ENCODE measurements around the gene SRMS. TPM values are rescaled to one million over a fixed set of nuclear protein-coding genes. Genes with fewer than 3 reads are reported as not detected.

Gene SRMS
- total RNA-seq, 2 donors from 2014 or later, result 0.32 to 0.49 TPM

GRCh38 chr20:63591786-63592355, 44.3 kb upstream of the SRMS start:
- intact Hi-C loops (cut with DNase I), result no loop called here
- Histone ChIP-seq H3K4me3 (no peak overlapping the region), H3K27me3 (no peaks in the 10 kb centered on the region), H3K4me1 (no peaks in the 10 kb centered on the region), H3K27ac (no peak overlapping the region), H3K36me3 (no peaks in the 10 kb centered on the region), H3K9me3 (no peaks in the 10 kb centered on the region), H3K9ac (ENCODE audit: low read depth in 2 of 2, low read length in 2 of 2) (no peak overlapping the region)
- DNase-seq, result no peak
- no peak for TF ChIP-seq CTCF (IDR thresholded peaks at IDR 0.05)

GRCh38 chr20:63591147-63591533, 43.6 kb upstream of the SRMS start:
- no peak overlapping the region for H3K27ac ChIP-seq
- no peak for TF ChIP-seq CTCF (IDR thresholded peaks at IDR 0.05)
- no peak overlapping the region for H3K4me3 ChIP-seq
- intact Hi-C loops (cut with DNase I), result no loop called here
- no peak overlapping the region for H3K9ac ChIP-seq (ENCODE audit: low read depth in 2 of 2, low read length in 2 of 2)
- H3K4me1 ChIP-seq, result no peaks in the 10 kb centered on the region
- H3K27me3 ChIP-seq, result no peaks in the 10 kb centered on the region
- no peaks in the 10 kb centered on the region for H3K9me3 ChIP-seq
- DNase-seq, result no peak
- no peaks in the 10 kb centered on the region for H3K36me3 ChIP-seq

GRCh38 chr20:63590218-63591146, 42.9 kb upstream of the SRMS start:
- H3K4me1 ChIP-seq, result no peaks in the 10 kb centered on the region
- no peak for DNase-seq
- no peak overlapping the region for H3K27ac ChIP-seq
- H3K27me3 ChIP-seq, result no peaks in the 10 kb centered on the region
- no peaks in the 10 kb centered on the region for H3K36me3 ChIP-seq
- intact Hi-C loops (cut with DNase I), result no loop called here
- no peak for TF ChIP-seq CTCF (IDR thresholded peaks at IDR 0.05)
- H3K9ac ChIP-seq (ENCODE audit: low read depth in 2 of 2, low read length in 2 of 2), result no peak overlapping the region
- H3K4me3 ChIP-seq, result no peak overlapping the region
- H3K9me3 ChIP-seq, result no peaks in the 10 kb centered on the region

- no peaks in the 10 kb centered on the region for H3K9me3 ChIP-seq
- no peak for TF ChIP-seq CTCF (IDR thresholded peaks at IDR 0.05)
- DNase-seq, result no peak
- no peaks in the 10 kb centered on the region for H3K4me1 ChIP-seq
- H3K36me3 ChIP-seq, result no peaks in the 10 kb centered on the region
- no peak overlapping the region for H3K9ac ChIP-seq (ENCODE audit: low read depth in 2 of 2, low read length in 2 of 2)
- intact Hi-C loops (cut with DNase I), result no loop called here
- no peak overlapping the region for H3K4me3 ChIP-seq
- no peaks in the 10 kb centered on the region for H3K27me3 ChIP-seq
- no peak overlapping the region for H3K27ac ChIP-seq
Measured at GRCh38 chr20:63589261-63590217, 42.0 kb upstream of the SRMS start.

GRCh38 chr20:63588641-63589041, 41.1 kb upstream of the SRMS start:
- no peak for TF ChIP-seq CTCF (IDR thresholded peaks at IDR 0.05)
- H3K27me3 ChIP-seq, result no peaks in the 10 kb centered on the region
- H3K4me3 ChIP-seq, result no peak overlapping the region
- no peaks in the 10 kb centered on the region for H3K9me3 ChIP-seq
- no peaks in the 10 kb centered on the region for H3K4me1 ChIP-seq
- no peak for DNase-seq
- intact Hi-C loops (cut with DNase I), result no loop called here
- H3K36me3 ChIP-seq, result no peaks in the 10 kb centered on the region
- H3K9ac ChIP-seq (ENCODE audit: low read depth in 2 of 2, low read length in 2 of 2), result no peak overlapping the region
- no peak overlapping the region for H3K27ac ChIP-seq
